ENCODE measurements around the gene CDX2. TPM values are rescaled to one million over a fixed set of nuclear protein-coding genes. Genes with fewer than 3 reads are reported as not detected.

The CDX2 gene
- total and polyA plus RNA-seq, 9 donors = 0.02 to 0.26 (median 0.12) TPM; not detected in 6

DNA sequence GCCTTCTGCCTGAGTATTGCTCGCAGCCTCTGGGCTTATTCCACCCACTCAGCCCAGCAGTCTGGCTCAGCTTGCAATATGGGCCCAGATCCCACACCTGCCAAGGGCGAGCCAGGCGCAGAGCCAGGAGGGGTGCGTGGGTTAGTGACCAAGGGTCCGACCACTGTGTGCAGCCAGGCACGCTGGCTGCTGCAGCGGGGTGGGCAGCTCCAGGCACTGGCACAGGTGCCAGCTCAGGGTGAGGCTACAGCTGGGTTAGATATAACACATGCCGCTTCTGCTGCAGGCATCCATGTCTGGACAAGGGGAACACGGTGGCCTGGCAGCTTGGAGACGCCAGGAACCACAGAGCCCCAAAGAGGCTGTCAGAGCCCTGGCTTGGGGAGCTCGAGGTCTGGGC lies 31.9 kb upstream of the CDX2 start:
- H3K4me3 ChIP-seq = no peak overlapping the region
- DNase-seq = no peak
- no peaks in the 10 kb centered on the region for H3K9me3 ChIP-seq
- no peaks in the 10 kb centered on the region for H3K27me3 ChIP-seq
- TF ChIP-seq POLR2A (IDR thresholded peaks at IDR 0.05) (no peak), EP300 (IDR thresholded peaks at IDR 0.05) (no peak)
- TF ChIP-seq, protein P1, sequence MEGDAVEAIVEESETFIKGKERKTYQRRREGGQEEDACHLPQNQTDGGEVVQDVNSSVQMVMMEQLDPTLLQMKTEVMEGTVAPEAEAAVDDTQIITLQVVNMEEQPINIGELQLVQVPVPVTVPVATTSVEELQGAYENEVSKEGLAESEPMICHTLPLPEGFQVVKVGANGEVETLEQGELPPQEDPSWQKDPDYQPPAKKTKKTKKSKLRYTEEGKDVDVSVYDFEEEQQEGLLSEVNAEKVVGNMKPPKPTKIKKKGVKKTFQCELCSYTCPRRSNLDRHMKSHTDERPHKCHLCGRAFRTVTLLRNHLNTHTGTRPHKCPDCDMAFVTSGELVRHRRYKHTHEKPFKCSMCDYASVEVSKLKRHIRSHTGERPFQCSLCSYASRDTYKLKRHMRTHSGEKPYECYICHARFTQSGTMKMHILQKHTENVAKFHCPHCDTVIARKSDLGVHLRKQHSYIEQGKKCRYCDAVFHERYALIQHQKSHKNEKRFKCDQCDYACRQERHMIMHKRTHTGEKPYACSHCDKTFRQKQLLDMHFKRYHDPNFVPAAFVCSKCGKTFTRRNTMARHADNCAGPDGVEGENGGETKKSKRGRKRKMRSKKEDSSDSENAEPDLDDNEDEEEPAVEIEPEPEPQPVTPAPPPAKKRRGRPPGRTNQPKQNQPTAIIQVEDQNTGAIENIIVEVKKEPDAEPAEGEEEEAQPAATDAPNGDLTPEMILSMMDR (IDR thresholded peaks at IDR 0.05) = no peak
- H3K27ac ChIP-seq = no peak overlapping the region
- H3K36me3 ChIP-seq = no peaks in the 10 kb centered on the region
- H3K4me1 ChIP-seq (ENCODE audit: insufficient read depth) = no peaks in the 10 kb centered on the region
- 73 to 91% (median 77%) methylated on average over 11 of the region's 11 CpGs for WGBS, 3 donors
- intact Hi-C loops (cut with DNase I) = no loop called here

DNA sequence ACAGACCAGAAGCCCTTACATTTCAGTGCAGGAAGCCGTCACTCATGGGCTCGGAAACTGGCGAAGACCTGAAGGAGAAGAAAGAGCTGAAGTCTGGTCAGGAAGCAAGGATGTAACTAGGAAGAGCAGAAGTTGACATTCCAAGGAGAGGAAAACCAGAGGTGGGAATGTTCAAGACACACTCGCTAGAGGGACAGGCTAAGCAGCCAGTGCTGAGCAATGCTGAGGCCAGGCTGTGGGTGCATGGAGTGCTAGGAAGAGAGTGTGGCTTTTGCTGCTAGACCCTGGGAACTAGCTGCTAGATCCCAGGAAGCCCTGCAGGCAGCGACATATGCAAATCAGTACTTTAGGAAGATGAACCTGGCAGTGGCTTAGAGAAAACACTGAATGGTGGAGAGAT lies 31.5 kb upstream of the CDX2 start:
- TF ChIP-seq, protein P1 (IDR thresholded peaks at IDR 0.05) = no peak
- TF ChIP-seq POLR2A (IDR thresholded peaks at IDR 0.05) (no peak), EP300 (IDR thresholded peaks at IDR 0.05) (no peak)
- H3K9me3 ChIP-seq = no peaks in the 10 kb centered on the region
- no peaks in the 10 kb centered on the region for H3K4me1 ChIP-seq (ENCODE audit: insufficient read depth)
- H3K27me3 ChIP-seq = no peaks in the 10 kb centered on the region
- no peaks in the 10 kb centered on the region for H3K36me3 ChIP-seq
- intact Hi-C loops (cut with DNase I) = no loop called here
- no peak overlapping the region for H3K4me3 ChIP-seq
- DNase-seq = no peak
- 40 to 50% (median 45%) methylated on average over 5 of the region's 5 CpGs for WGBS, 3 donors
- H3K27ac ChIP-seq = no peak overlapping the region

DNA sequence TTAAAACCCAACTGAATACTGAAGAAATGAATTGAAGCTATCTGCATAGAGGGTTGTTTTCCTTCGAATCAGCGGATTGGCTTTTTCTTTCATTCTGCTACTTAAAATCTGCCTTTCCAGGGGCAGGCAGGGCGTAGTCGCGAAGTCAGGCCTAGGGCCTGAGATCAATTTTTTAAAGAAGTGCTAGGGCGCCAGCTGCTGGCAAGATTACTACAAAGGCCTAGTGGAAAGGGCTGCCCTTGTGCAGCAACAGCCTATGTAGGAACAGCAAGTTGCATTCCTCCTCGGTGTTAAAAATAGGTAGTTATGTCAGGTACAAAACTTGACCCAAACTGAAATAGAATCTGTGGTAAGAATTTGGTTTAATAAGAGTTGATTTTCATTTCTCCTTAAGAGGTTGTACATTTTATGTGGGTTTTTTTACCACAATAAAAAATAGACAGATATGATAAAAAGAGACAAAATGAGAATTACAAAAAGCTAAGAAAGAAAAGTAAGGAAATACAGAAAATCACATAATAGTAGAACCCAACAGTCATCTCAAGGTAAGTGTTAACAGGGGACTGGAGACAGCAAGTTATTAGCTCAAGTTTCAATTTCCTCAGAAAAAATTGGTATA lies 28.9 kb upstream of the CDX2 start:
- no peaks in the 10 kb centered on the region for H3K4me1 ChIP-seq (ENCODE audit: insufficient read depth)
- WGBS, 3 donors = 46 to 55% (median 53%) methylated on average over 7 of the region's 7 CpGs
- no peaks in the 10 kb centered on the region for H3K36me3 ChIP-seq
- no peak overlapping the region for H3K27ac ChIP-seq
- intact Hi-C loops (cut with DNase I) = no loop called here
- H3K27me3 ChIP-seq = no peaks in the 10 kb centered on the region
- TF ChIP-seq POLR2A (IDR thresholded peaks at IDR 0.05) (no peak), EP300 (IDR thresholded peaks at IDR 0.05) (no peak)
- TF ChIP-seq, protein P1 (IDR thresholded peaks at IDR 0.05) = no peak
- no peaks in the 10 kb centered on the region for H3K9me3 ChIP-seq
- DNase-seq = no peak
- H3K4me3 ChIP-seq = no peak overlapping the region

DNA sequence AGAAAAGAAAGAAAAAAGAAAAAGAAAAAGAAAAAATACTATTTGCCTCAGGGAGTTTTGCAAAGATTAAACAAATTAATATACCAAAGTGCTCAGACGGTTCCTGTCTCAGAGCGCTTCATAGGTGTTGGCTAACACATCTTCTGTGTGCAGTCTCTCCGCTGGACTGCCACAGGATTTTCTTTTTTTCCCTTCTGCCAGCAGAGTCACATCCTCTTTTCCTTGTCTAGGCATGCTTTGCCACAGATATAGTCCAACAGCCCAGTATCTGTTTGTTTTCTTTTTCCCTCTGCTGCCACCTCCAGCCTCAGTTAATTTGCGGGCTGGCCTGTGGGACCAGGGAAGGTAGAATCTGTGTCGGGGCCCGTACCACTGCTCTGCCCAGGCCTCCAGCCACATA lies 22.8 kb upstream of the CDX2 start:
- H3K27ac ChIP-seq = no peak overlapping the region
- WGBS, 3 donors = 51 to 60% (median 57%) methylated on average over 6 of the region's 6 CpGs
- no peaks in the 10 kb centered on the region for H3K36me3 ChIP-seq
- intact Hi-C loops (cut with DNase I) = no loop called here
- H3K4me1 ChIP-seq (ENCODE audit: insufficient read depth) = no peaks in the 10 kb centered on the region
- TF ChIP-seq EP300 (IDR thresholded peaks at IDR 0.05) (no peak), POLR2A (IDR thresholded peaks at IDR 0.05) (no peak)
- TF ChIP-seq, protein P1 (IDR thresholded peaks at IDR 0.05) = no peak
- no peak overlapping the region for H3K4me3 ChIP-seq
- DNase-seq = no peak
- H3K9me3 ChIP-seq = no peaks in the 10 kb centered on the region
- H3K27me3 ChIP-seq = no peaks in the 10 kb centered on the region

All from ovary (tissue), 9 donors.